ENCODE measurements around the gene PTPN1. TPM values are rescaled to one million over a fixed set of nuclear protein-coding genes. Genes with fewer than 3 reads are reported as not detected.

PTPN1 gene
- total RNA-seq, 1 donor from 2014 or later, result 20.7 TPM

DNA sequence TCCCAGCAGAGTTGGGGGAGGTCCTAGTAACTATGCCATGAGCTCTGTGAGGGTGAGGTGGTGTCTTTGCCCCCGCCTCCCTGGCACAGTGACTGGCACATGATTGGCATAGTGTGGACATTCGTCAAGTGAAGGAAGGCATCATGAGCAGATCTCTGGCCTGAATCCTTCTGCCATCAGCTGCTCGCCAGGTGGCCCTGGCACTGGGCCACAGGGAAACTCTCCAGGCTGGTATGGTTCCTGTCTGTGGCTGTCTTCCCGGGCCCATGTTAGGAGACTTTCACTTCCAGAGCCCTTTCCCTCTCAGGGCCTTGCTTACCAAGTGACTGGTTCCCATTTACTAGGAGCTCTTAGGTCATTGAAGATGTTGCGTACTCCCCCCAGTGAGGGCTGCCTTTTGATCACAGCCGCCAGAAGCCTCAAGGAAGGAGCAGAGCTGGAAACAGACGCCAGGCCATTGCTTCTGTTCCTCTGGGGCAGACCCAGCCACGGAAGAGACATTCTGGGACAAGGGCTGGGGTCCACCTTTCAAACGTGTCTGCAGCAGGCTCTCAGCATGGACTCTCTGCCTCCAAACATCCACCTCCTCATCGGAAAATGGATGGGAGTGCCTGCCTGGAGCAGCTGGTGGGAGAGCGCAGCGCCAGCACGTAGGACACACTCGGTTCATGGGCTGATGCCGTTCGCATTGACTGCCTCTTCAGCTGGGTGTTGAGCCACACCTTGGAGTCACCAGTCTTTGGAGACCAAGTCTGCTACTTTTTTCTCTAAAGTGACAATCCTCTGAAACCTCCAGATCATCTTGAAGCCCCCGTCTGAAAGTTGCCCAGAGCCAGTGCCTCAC is 67.2 kb downstream of the PTPN1 start:
- no peak for DNase-seq

GRCh38 chr20:50578061-50578777 is 68.0 kb downstream of the PTPN1 start:
- no peak for DNase-seq

- DNase-seq, result no peak
These were observed 68.6 kb downstream of the PTPN1 start for GRCh38 chr20:50578778-50579165.

GRCh38 chr20:50579511-50579910 is 69.3 kb downstream of the PTPN1 start:
- DNase-seq, result no peak

- peak; percentile 68 for DNase-seq
These were observed 70.0 kb downstream of the PTPN1 start for GRCh38 chr20:50580016-50580747.

GRCh38 chr20:50580842-50581544 is 70.8 kb downstream of the PTPN1 start:
- no peak for DNase-seq

DNA sequence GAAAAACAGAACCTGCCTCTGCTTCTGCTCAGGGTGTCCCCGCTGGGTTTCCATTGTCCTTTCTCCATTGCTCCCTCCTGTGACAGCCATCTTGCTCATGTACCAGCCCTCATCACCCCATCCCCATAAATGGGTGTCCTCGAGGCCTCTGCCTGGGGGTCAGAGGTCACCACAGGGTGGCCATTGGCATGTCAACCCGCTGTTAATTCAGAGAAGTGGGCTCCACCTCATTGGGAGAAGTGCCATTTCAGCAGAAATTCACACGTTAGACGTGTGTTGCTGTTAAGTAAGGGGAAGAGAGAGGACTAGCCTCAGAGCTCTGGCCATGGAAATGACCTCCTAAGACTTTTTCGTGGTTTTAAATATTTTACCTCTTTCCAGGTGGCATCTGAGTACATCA is 71.9 kb downstream of the PTPN1 start:
- no peak for DNase-seq

- no peak for DNase-seq
These were observed 72.5 kb downstream of the PTPN1 start for GRCh38 chr20:50582591-50583234.

GRCh38 chr20:50583442-50584150 is 73.4 kb downstream of the PTPN1 start:
- DNase-seq, result no peak

GRCh38 chr20:50584687-50585086 is 74.5 kb downstream of the PTPN1 start:
- peak; percentile 63 for DNase-seq

- no peak for DNase-seq
These were observed 75.0 kb downstream of the PTPN1 start for GRCh38 chr20:50585214-50585613.

GRCh38 chr20:50585678-50586077 is 75.5 kb downstream of the PTPN1 start:
- no peak for DNase-seq

DNA sequence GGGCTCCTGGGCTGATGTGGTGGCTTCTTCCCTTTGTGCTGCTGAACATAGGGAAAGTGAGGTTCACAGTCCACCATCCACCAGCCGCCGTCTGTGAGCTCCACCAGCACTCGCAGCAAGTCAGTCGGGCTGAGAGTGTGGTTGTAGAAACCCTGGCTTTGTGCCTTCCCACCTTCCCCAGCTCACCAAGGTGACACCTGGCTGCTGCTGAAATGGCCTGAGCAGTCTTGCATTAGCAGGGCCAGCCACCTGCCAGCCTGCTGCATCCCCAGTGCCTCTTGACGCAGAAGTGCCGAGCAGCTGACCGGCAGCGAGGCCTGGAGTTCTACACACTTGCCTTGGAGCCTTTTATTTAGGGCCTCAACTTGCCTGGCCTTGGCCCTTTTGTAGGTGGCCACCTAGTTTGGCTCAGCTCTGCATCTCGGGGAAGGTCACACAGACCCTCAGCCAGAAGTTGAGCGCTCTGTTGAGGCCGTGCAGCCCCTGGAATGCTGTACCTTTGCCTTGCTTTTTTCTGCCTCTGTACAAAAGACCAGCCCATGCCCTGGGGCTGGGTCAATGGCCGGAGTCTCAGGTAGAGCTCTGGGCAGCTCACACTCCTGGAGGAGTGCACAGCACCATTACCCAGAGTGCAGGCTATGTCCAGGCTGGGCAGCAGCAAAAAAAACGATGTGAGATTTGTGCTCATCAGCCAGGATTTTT is 76.5 kb downstream of the PTPN1 start:
- DNase-seq, result no peak

- DNase-seq, result no peak
These were observed 77.2 kb downstream of the PTPN1 start for GRCh38 chr20:50587291-50587961.

DNA sequence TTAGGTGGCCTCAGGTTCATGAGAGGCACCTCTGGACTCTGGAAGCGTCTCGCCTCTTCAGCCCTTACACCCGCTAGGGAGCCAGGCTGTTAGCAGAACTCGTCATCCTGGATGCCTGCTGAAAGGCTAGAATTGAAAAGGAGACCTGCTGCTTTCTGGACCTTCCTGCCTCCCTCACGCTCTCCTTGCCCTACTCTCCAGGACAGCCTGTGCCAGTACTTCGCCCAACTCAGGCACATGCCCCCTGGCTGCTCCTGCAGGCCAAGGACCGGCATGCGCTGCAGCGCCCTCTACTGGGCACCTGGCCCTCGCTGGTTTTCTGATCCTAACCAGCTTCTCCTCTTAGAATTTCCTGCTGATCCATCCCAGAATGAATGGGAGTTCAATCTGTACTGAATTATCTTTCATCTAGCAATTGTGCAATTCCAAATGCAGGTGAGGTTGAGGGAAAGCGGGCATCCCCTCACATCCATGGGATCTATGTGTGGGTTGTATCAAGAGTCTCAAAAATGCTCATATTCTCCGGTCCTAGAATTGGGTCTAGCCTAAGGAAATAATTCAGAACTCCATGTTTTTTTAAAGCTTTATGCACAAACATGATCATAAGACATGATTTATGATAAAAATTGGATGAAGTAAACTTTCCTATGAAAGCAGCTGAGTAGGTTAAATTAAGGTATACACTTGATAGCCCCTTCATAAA is 78.0 kb downstream of the PTPN1 start:
- peak; percentile 58 for DNase-seq

- DNase-seq, result no peak
These were observed 79.6 kb downstream of the PTPN1 start for GRCh38 chr20:50589548-50590347.

DNA sequence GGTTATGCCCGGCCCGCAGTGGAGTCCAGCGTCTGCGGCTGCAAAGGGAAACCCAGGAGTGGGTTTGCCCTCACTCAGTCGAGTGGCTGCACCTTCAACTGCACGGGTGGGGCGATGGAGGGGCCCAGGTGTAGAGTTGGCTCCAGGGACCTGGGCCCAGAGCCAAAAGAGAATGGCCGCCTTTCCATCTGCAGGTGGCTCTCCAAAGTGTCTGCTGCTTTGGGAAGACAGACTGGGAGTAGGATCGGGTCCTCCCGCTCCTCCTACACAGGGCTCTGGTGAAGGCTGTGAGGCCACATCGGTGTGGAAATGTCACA is 80.1 kb downstream of the PTPN1 start:
- DNase-seq, result no peak

GRCh38 chr20:50591233-50591852 is 81.2 kb downstream of the PTPN1 start:
- DNase-seq, result no peak
